CD4-positive, alpha-beta T cell treated with Interferon gamma for 1 hour (primary cell): ENCODE measurements around the gene ZNF79.

ENCODE experiments used
- DNase-seq: peaks from one replicate; pipeline ENCODE4 v3.0.0-alpha.2; 2020

ZNF79 gene

GRCh38 chr9:127423934-127424675 lies at the start of gene ZNF79:
Gene ZNF79, plus strand, starts transcription at chr9:127424382. Its CDS starts 406 bp downstream, at chr9:127424788.
- peak; percentile 87 for DNase-seq

DNA sequence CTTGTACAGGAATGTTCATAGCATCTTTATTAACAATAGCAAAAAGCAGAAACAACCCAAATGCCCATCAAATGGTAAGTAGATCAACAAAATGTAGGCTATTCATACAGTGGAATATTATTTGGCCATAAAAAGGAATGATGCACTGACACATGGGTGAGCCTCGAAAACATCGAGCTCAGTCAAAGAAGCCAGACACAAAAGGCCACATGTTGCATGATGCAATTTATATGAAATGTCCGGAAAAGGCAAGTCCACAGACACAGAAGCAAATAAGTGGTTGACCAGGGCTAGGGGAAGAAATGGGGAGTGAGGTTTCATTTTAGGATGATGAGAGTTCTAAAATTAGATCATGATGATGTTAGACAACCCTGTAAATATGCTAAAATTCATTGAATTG lies 43.7 kb upstream of the ZNF79 start:
- no peak for DNase-seq

- DNase-seq: no peak
Observed at GRCh38 chr9:127382541-127382940, 41.6 kb upstream of the ZNF79 start.

GRCh38 chr9:127384016-127384730 lies 40.0 kb upstream of the ZNF79 start:
- DNase-seq: no peak

DNA sequence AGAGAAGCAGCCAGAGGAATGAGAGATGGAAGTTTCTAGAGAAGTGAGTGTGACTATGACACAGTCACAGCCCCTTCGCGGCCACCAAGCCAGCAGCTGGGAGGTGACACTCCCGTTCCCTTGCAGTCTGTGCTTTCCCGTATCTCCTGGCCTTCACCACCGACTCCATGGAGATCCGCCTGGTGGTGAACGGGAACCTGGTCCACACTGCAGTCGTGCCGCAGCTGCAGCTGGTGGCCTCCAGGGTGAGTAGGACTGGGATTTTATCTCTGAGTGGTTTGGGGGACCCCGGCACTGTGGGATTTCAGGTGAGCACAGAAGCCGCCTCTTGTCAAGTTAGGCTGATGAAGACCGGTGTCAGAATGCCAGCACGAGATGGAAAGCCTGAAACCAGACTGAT lies 39.3 kb upstream of the ZNF79 start:
- DNase-seq: no peak

DNA sequence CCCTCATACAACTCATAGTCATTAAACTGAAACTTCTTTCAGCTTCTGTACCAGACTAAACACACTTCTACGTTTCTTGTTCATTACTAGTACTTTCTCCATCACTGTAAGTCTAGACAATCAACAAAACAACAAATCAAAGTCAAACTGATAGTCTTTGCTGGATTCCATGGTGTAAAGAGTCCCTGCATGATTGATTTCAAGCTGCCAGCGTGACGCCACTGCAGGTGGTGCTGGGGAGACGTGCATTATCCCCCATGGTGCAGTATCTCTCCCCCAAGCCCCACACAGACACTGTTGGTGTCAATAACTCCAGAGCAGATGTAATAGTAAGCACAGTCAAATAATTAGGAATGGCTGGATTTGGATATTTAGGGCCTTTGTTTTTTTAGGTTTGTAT lies 37.9 kb upstream of the ZNF79 start:
- no peak for DNase-seq

GRCh38 chr9:127386981-127387380 lies 37.2 kb upstream of the ZNF79 start:
- no peak for DNase-seq

GRCh38 chr9:127388037-127388855 lies 35.9 kb upstream of the ZNF79 start:
- peak; percentile 78 for DNase-seq

DNA sequence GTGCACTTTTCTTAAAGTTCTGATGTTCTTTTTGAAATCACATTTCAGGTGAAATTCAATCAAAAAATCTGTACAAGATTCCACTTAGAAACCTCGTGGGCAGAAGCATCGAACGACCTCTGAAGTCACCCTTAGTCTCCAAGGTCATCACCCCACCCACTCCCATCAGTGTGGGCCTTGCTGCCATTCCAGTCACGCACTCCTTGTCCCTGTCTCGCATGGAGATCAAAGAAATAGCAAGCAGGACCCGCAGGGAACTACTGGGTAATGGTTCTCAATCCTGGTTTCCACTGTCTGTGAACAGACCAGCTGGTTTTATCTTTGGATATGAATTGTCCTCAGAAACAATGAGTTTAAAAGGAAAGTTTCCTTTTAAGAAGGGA lies 35.3 kb upstream of the ZNF79 start:
- no peak for DNase-seq

DNA sequence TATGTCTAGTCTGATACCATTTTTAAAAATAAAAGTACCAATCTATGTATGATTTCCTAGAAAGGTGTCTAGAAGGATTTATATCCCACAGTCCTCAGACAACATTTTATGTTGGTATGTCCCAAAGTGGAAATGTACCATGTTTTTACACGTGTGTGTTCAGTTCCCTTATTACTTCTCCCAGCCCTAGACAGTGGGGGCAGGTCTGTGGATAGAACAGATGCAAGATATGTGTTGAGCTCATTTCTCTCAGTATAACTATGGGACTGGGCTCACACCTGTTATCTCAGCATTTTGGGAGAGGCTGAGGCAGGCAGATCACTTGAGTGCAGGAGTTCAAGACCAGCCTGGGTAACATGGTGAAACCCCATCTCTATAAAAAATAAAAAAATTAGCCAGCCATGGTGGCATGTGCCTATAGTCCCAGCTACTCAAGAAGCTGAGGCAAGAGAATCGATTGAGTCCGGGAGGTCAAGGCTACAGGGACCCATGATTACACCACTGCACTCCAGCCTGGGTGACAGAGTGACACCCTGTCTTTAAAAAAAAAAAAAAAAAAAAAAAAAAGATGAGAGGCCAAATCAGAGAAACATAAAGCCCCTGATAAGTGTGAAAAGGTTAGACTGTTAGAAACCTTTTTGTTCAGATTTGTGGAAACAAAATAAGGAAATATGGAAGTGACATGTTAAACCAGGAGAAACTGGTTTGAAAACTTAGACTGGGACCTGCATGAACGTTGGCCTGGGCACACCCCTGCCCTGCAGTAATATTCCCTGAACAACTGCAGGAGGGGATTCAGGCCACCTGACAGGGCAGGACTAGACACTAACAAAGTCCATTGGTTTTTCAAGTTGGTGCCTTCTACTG lies 34.6 kb upstream of the ZNF79 start:
- DNase-seq: no peak

- DNase-seq: no peak
Observed at GRCh38 chr9:127390248-127390545, 34.0 kb upstream of the ZNF79 start.

- DNase-seq: no peak
Observed at GRCh38 chr9:127390563-127390962, 33.6 kb upstream of the ZNF79 start.

DNA sequence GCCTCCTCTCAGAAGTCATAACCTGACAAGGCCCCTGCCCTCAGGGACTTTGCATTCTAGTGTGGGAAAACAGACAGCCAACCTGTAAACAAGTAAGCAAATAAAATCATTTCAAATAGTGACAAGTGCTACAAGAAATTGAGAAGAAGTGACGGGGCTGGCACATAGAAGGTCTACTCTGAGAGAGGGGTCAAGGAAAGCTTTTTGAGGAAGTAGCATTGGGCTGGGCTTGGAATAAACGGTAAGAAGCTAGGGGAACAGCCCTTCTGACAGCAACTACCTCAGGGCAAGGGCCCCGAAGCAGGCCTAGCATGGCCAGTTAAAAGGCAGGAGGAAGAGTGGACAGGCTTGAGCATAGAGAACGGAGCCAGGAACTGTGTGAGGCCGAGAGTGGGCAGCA lies 32.0 kb upstream of the ZNF79 start:
- no peak for DNase-seq

DNA sequence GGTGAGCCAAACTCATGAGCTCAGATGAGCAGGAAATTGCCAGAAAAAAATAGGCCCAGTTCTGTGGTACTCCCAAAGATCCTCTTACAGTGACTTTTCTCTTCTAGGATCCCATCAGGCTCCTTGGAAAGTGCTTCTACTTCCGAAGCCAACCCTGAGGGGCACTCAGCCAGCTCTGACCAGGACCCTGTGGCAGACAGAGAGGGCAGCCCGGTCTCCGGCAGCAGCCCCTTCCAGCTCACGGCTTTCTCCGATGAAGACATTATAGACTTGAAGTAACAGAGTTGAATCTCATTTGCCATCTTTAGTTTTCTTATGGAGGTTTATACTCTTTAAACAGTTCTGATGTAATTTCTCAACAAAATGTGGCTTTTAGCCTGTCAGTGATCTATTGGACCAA lies 31.2 kb upstream of the ZNF79 start:
- no peak for DNase-seq

DNA sequence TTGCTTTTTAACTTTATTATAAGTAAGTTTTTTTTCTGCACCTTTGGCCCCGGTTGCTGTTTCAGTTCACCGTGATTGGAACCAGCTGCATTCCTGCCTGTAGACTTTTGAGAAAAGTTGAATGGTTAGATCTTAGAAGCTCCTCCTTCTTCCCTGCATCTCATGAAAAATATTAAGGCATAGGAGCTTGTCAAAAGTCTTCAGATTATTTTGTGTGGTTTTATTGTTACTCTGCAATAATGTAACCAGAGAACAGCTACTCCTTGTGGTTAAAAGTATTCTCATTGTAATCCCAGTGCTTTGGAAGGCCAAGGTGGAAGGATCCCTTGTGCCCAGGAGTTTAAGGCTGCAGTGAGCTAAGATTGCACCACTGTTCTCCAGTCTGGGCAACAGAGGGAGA lies 30.5 kb upstream of the ZNF79 start:
- DNase-seq: no peak

DNA sequence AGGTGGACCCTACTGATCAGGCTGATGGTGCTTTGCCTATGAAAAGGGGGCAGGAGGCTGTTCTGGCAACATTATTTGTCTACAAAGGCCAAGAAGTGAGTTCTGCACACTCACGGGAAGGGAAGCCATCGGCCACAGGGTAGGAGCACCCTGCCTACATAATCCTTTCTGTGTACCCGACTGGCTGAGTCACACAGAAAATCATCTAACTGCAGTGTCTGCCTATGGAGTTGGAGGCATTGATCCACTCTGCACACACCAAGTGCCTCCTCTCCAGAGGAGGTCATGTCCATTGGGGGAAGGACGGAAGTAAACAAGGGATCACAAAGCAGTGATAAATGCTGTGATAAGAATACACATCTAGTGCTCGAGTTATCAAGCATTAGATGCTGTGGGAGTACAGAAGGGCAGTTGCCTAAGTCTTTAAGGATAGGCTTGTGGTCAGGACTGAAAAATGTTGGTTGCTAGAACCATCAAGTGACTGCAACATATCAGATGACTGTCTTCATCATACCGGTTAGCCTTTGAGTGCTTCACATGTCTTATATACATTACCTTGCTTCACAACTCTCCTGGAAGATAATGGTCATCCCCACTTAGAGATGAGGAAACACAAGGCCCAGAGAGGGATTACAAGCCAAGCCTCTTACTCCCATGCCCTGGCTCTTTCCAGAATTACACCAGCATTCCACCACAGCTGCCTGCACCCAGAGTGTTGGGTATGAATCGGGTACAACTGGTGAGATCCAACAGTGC lies 28.5 kb upstream of the ZNF79 start:
- no peak for DNase-seq

DNA sequence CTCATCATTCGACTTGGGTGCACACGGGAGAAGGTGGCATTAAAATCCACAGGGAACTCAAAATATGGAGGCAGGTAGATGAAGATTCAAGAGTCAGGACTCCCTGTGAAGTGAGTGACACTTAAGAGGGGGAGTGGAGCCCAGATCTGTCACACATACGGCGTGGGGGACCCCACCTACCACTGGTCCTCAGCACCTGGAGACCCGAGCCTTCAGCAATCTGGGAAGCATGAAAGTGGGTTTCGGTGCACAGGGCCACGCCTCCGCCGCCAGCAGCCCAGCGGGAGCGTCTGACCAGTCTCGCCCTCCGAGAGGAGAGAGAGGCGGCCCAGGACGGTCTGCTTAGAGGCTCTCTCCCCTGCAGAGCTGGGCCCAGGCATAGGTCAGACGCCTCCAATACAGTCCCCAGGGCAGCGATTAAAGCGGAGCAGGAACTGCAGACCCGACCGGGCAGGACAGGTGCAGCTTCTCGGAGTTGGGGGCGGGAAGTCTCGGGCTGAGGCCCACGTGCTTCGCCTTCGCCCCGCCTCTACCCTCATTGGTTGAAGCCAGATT lies 27.9 kb upstream of the ZNF79 start:
- DNase-seq: no peak

DNA sequence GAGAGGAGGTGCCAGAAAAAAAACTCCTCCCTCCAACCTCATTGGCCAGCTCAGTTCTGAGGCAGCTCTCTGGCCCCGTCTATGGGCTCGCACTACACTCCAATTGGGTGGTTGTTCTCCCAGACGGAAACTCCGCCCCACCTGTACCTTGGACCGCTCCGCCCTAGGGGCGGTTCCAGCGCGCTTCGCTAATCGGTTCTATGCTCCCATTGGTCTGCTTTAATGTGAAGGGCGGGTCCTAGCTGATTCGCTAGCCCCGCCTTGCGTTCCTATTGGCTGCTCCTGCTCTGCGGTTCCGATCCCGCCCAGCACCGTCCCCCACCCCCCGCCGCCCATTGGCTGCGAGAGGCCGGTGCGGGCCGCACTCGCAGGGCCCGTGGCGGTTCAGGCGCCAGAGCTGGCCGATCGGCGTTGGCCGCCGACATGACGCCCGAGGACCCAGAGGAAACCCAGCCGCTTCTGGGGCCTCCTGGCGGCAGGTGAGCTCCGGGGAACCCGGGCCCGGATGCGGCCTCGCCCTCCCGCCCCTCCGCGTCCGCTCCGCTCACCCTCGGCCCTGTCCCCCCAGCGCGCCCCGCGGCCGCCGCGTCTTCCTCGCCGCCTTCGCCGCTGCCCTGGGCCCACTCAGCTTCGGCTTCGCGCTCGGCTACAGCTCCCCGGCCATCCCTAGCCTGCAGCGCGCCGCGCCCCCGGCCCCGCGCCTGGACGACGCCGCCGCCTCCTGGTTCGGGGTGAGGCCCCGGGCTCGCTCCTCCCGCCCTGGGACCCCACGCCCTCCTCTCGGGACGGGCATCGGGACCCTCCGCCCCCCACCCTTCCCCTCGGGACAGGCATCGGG lies 27.2 kb upstream of the ZNF79 start, which contains the start of gene SLC2A8:
Gene SLC2A8 (plus strand): TSS at position 362 of the 838 bp plus-strand sequence. CDS start 62 bp downstream, at position 424.
- DNase-seq: peak; percentile 98

DNA sequence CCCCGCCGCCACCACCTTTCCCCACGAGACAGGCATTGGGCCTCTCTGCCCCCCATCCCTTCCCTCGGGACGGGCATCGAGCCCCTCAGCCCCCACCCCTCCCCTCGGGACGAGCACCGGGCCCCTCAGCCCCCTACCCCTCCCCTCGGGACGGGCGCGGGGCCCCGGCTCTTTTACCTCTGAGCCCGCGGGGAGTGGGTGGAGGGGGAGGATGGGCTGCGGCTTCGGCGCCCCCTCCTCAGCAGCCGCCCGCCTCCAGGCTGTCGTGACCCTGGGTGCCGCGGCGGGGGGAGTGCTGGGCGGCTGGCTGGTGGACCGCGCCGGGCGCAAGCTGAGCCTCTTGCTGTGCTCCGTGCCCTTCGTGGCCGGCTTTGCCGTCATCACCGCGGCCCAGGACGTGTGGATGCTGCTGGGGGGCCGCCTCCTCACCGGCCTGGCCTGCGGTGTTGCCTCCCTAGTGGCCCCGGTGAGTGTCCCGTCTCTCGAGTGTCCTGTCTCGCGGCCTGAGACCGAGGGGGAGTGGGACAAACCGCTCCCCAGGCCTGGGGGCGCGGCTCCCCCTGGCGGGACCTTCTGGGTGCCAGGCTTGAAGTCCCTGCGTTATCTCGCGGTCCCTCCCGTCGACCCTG lies 26.4 kb upstream of the ZNF79 start:
- no peak for DNase-seq

DNA sequence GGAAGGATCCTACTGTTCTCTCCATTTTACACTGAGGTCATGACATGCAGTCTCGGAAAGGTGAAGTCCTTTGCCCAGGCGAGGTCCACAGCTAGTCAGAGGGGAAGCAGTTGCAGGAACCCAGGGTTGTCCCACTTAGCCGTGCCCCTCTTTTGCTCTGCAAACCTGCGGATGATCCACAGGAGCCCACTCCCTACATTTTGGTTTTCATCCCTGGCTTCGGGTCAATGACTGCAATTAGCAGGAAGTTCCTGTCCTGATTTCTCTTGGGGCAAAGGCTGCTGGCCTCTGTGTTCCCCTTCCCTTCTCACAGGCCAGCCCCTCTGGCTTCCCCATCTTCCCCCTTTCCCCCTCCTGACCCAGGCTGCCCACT lies 25.9 kb upstream of the ZNF79 start:
- no peak for DNase-seq
